Spleen (tissue), 7 donors: ENCODE results near the gene ARL5B.

Experiments used
- POLR2A ChIP-seq, 3 donors: fragments of 450-650 bp; IDR thresholded peaks; one replicate each; pipeline ENCODE4 v1.5.1; 2017; ENCODE audit warnings: antibody characterized with exemption in 3 of 3, mild to moderate bottlenecking in 1 of 3
- TF ChIP-seq, protein P1 (sequence below), 11 experiments: fragments of 200-600 bp in 7 of 11; fragments of 450-650 bp in 4 of 11; sonication (generic) in 4 of 11; IDR thresholded peaks in 8 of 11; conservative IDR thresholded peaks in 3 of 11; 1 replicate in 7 of 11; 2 replicates in 4 of 11; pipeline versions ENCODE4 v1.4.0 to v1.8.0; 2016 to 2021; ENCODE audit warnings: antibody characterized with exemption in 11 of 11, inconsistent platforms in 4 of 11, mild to moderate bottlenecking in 1 of 11
- donor health status: DM: no; HTN: no; CAD: no; lungs with moderate emphysema.
- donor health status: DM: no; HTN: no; CAD: no.
- donor health status: DM: no; HTN: no; CAD: no.

DNA sequence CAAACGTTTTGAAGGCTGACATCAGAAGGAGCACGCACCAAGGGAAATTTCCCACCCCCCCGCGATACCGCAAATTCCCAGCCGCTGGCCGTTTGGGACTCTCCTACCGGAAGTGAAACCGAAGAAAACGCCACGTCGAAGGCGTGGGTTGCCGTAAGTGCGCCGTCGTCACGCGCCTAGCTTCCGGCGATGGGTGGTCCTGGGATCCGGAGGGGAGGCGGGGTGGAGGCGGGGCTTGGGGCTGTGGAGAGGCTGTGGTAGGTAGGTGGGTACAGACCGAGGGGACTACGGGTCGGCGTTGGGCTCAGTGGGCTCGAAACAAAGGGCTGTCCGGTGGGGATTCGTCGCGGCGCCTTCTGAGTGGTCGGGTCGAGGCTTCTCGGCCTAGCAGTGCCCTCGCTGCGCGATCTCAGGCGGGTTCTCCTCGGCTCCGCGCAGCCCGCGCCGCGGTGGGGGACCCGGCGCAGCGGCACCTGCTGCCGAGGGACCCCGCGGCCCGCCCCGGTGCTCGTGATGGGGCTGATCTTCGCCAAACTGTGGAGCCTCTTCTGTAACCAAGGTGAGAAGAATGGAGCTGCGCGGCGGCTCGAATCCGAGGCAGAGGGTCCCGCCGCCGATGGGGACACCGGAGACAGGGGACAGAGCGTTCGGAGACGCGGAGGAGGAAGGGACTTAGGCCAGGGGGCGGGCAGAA is at the start of gene ARL5B:
- TF ChIP-seq, protein P1, sequence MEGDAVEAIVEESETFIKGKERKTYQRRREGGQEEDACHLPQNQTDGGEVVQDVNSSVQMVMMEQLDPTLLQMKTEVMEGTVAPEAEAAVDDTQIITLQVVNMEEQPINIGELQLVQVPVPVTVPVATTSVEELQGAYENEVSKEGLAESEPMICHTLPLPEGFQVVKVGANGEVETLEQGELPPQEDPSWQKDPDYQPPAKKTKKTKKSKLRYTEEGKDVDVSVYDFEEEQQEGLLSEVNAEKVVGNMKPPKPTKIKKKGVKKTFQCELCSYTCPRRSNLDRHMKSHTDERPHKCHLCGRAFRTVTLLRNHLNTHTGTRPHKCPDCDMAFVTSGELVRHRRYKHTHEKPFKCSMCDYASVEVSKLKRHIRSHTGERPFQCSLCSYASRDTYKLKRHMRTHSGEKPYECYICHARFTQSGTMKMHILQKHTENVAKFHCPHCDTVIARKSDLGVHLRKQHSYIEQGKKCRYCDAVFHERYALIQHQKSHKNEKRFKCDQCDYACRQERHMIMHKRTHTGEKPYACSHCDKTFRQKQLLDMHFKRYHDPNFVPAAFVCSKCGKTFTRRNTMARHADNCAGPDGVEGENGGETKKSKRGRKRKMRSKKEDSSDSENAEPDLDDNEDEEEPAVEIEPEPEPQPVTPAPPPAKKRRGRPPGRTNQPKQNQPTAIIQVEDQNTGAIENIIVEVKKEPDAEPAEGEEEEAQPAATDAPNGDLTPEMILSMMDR (IDR thresholded peaks at IDR 0.05 in 8 of 11, conservative IDR thresholded peaks at IDR 0.05 in 3 of 11): peak in 2 of 11 experiments; percentile 8 to 25
- peak in 2 of 3 donors; percentile 29 to 63 for TF ChIP-seq POLR2A (IDR thresholded peaks at IDR 0.05)
